Measurements from ENCODE around the gene VPS16.

DNA sequence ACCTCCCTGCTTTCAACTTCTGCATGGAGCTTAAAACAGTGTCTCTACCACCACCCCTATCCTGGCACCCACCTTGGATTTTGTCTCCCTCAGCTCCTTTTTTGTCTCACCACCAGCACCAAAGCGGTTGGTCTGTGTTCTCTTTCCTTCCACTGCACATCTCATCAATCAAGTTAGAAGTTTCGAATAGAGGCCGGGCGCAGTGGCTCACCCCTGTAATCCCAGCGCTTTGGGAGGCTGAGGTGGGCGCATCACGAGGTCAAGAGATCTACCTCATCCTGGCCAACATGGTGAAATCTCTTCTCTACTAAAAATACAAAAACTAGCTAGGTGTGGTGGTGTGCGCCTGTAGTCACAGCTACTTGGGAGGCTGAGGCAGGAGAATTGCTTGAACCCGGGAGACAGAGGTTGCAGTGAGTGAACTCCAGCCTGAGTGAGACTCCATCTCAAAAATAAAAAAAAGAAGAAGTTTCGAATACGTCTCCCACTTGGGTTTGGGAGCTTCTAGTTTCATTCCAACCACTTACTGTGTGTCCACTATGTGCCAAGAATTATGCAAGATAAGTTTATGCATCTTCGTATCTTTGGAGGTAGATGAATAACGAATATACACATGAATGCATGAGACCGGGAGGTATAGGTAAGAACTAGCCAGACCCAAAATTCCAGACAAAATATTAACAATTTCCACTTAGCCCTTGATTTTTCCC, 6.0 kb upstream of the VPS16 start:
- TF ChIP-seq POLR2AphosphoS5 (IDR thresholded peaks at IDR 0.05): no peak
- TF ChIP-seq, protein P1, sequence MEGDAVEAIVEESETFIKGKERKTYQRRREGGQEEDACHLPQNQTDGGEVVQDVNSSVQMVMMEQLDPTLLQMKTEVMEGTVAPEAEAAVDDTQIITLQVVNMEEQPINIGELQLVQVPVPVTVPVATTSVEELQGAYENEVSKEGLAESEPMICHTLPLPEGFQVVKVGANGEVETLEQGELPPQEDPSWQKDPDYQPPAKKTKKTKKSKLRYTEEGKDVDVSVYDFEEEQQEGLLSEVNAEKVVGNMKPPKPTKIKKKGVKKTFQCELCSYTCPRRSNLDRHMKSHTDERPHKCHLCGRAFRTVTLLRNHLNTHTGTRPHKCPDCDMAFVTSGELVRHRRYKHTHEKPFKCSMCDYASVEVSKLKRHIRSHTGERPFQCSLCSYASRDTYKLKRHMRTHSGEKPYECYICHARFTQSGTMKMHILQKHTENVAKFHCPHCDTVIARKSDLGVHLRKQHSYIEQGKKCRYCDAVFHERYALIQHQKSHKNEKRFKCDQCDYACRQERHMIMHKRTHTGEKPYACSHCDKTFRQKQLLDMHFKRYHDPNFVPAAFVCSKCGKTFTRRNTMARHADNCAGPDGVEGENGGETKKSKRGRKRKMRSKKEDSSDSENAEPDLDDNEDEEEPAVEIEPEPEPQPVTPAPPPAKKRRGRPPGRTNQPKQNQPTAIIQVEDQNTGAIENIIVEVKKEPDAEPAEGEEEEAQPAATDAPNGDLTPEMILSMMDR (IDR thresholded peaks at IDR 0.05 in 8 of 11, conservative IDR thresholded peaks at IDR 0.05 in 3 of 11): no peak
- TF ChIP-seq POLR2A (IDR thresholded peaks at IDR 0.05): no peak

Data from spleen (tissue), 7 donors.